Activated CD8-positive, alpha-beta T cell treated with anti-CD3 and anti-CD28 coated beads for 36 hours (primary cell): ENCODE results near the gene TANK. TPM values are rescaled to one million over a fixed set of nuclear protein-coding genes. Genes with fewer than 3 reads are reported as not detected.
"Not testable (repeated sequence)": the region's sequence is repeated elsewhere in the genome, so short reads cannot be mapped to it uniquely, and the experiment has no call there.

ENCODE experiments used
- ATAC-seq: fragments of 200-7000 bp; cut with Tn5 transposase; one replicate; pipeline ENCODE4 v1.10.0; 2021; ENCODE audit warnings: mild to moderate bottlenecking, moderate library complexity
- CTCF ChIA-PET: fragments of 350-600 bp; sonication (Branson Sonifier 250); formaldehyde crosslinking; loops from one replicate; lab custom pipeline; 2021; ENCODE audit warnings: antibody characterized with exemption; lab: Charles Lee
- POLR2A ChIA-PET: fragments of 350-600 bp; sonication (Branson Sonifier 250); formaldehyde crosslinking; loops from one replicate; lab custom pipeline; 2021; ENCODE audit warnings: antibody characterized with exemption; lab: Charles Lee
- DNase-seq: peaks from one replicate; pipeline ENCODE4 v3.0.0-alpha.2; 2020
- H3K27ac Mint-ChIP-seq: one replicate; pipeline ENCODE4 v1.8.0; 2021; ENCODE audit warnings: mild to moderate bottlenecking, mixed read lengths
- H3K27me3 Mint-ChIP-seq: one replicate; pipeline ENCODE4 v1.8.0; 2021; ENCODE audit warnings: mixed read lengths
- H3K36me3 Mint-ChIP-seq: one replicate; pipeline ENCODE4 v1.8.0; 2021; ENCODE audit warnings: low read depth, mixed read lengths
- H3K4me1 Mint-ChIP-seq: one replicate; pipeline ENCODE4 v1.8.0; 2021; ENCODE audit warnings: low read depth, mixed read lengths
- H3K4me3 Mint-ChIP-seq: one replicate; pipeline ENCODE4 v1.8.0; 2021; ENCODE audit warnings: mild to moderate bottlenecking, moderate library complexity, mixed read lengths
- H3K9me3 Mint-ChIP-seq: one replicate; pipeline ENCODE4 v1.8.0; 2021; ENCODE audit warnings: mixed read lengths
- CTCF ChIP-seq: fragments of 200-600 bp; IDR thresholded peaks from one replicate; pipeline ENCODE4 v1.8.0; 2022; ENCODE audit warnings: antibody characterized with exemption, mild to moderate bottlenecking
- intact Hi-C: fragments of 100-400 bp; cut with micrococcal nuclease; formaldehyde crosslinking; loops from one replicate; pipeline ENCODE4 v1.10.0; 2022
- total RNA-seq, 2 experiments: library from RNA; stranded (reverse); gene quantifications; one replicate each; pipeline ENCODE4 v1.2.3, GENCODE V29; 2021

TANK gene
- total RNA-seq, 2 experiments from 2014 or later: 49.2 to 51.6 TPM

- H3K4me1 Mint-ChIP-seq: peaks cover 48% of the 10 kb centered on the region
- peaks cover 7% of the 10 kb centered on the region for H3K36me3 Mint-ChIP-seq
- H3K9me3 Mint-ChIP-seq: no peaks in the 10 kb centered on the region
- H3K27me3 Mint-ChIP-seq: peaks cover 8% of the 10 kb centered on the region
- TF ChIP-seq CTCF: no peak
- intact Hi-C loops: loop anchor here (10.0 kb wide), 1 partner anchor 167 kb away; no protein-coding TSS in a partner anchor
- H3K4me3 Mint-ChIP-seq: no peak overlapping the region
- POLR2A ChIA-PET: interaction anchor here (1.1 kb wide), 1 partner anchor 711 kb away, joined by 3 read pairs; no protein-coding TSS in a partner anchor
- DNase-seq (no peak), ATAC-seq (no peak)
- CTCF ChIA-PET: interaction anchor here (0.9 to 2.1 kb wide), 4 partner anchors 9 to 178 kb away, joined by 3 to 8 read pairs (median 5); no protein-coding TSS in a partner anchor
- H3K27ac Mint-ChIP-seq: no peak overlapping the region
Measured at GRCh38 chr2:161241894-161242293, 81.7 kb downstream of the TANK start.

- H3K4me1 Mint-ChIP-seq: peaks cover 45% of the 10 kb centered on the region
- DNase-seq: peak; percentile 11
- H3K4me3 Mint-ChIP-seq: peak overlapping the region; percentile 79
- peak overlapping the region; percentile 93 for H3K27ac Mint-ChIP-seq
- peaks cover 10% of the 10 kb centered on the region for H3K27me3 Mint-ChIP-seq
- intact Hi-C loops: loop anchor here (10.0 kb wide), 1 partner anchor 169 kb away; no protein-coding TSS in a partner anchor
- TF ChIP-seq CTCF: no peak
- H3K9me3 Mint-ChIP-seq: no peaks in the 10 kb centered on the region
- ChIA-PET POLR2A (interaction anchor here (0.6 kb wide), 1 partner anchor 11 kb away, joined by 3 read pairs; no protein-coding TSS in a partner anchor), CTCF (interaction anchor here (0.8 to 2.1 kb wide), 7 partner anchors 12 to 167 kb away, joined by 3 to 6 read pairs (median 3); no protein-coding TSS in a partner anchor)
- H3K36me3 Mint-ChIP-seq: peaks cover 4% of the 10 kb centered on the region
- no peak for ATAC-seq
Measured at GRCh38 chr2:161243312-161243711, 83.1 kb downstream of the TANK start.

GRCh38 chr2:161243905-161244304 lies 83.7 kb downstream of the TANK start:
- no peaks in the 10 kb centered on the region for H3K9me3 Mint-ChIP-seq
- H3K4me3 Mint-ChIP-seq: peak overlapping the region; percentile 79
- ChIA-PET POLR2A (interaction anchor here (0.8 kb wide), 1 partner anchor 64 kb away, joined by 3 read pairs; the partner anchor contains the start of gene PSMD14), CTCF (interaction anchor here (0.9 to 1.2 kb wide), 2 partner anchors 12 to 30 kb away, joined by 3 to 4 read pairs; no protein-coding TSS in a partner anchor)
- intact Hi-C loops: loop anchor here (10.0 kb wide), 1 partner anchor 169 kb away; no protein-coding TSS in a partner anchor
- DNase-seq (peak; percentile 13), ATAC-seq (no peak)
- peaks cover 4% of the 10 kb centered on the region for H3K36me3 Mint-ChIP-seq
- peak overlapping the region; percentile 93 for H3K27ac Mint-ChIP-seq
- H3K4me1 Mint-ChIP-seq: peaks cover 42% of the 10 kb centered on the region
- peaks cover 10% of the 10 kb centered on the region for H3K27me3 Mint-ChIP-seq
- TF ChIP-seq CTCF: no peak

- Mint-ChIP-seq H3K27me3 (peaks cover 10% of the 10 kb centered on the region), H3K4me3 (peak overlapping the region; percentile 79), H3K4me1 (peaks cover 42% of the 10 kb centered on the region), H3K27ac (peak overlapping the region; percentile 93)
- H3K36me3 Mint-ChIP-seq, H3K9me3 Mint-ChIP-seq, CTCF ChIA-PET: not testable (repeated sequence)
- DNase-seq (peak; percentile 75), ATAC-seq (peak; percentile 92)
- intact Hi-C loops: loop anchor here (10.0 kb wide), 1 partner anchor 170 kb away; no protein-coding TSS in a partner anchor
- POLR2A ChIA-PET: interaction anchor here (0.8 kb wide), 1 partner anchor 63 kb away, joined by 3 read pairs; the partner anchor contains the start of gene PSMD14
Measured at GRCh38 chr2:161244387-161245260, 84.4 kb downstream of the TANK start.

GRCh38 chr2:161245261-161245553 lies 85.0 kb downstream of the TANK start:
- no peak for TF ChIP-seq CTCF
- peak overlapping the region; percentile 78 for H3K4me3 Mint-ChIP-seq
- peak overlapping the region; percentile 89 for H3K27ac Mint-ChIP-seq
- ATAC-seq (no peak), DNase-seq (no peak)
- peaks cover 40% of the 10 kb centered on the region for H3K4me1 Mint-ChIP-seq
- H3K27me3 Mint-ChIP-seq: peaks cover 10% of the 10 kb centered on the region
- peaks cover 4% of the 10 kb centered on the region for H3K36me3 Mint-ChIP-seq
- intact Hi-C loops: loop anchor here (10.0 kb wide), 1 partner anchor 170 kb away; no protein-coding TSS in a partner anchor
- POLR2A ChIA-PET: no interaction called here
- no peaks in the 10 kb centered on the region for H3K9me3 Mint-ChIP-seq
- CTCF ChIA-PET: no interaction called here
